CD8-positive, alpha-beta memory T cell (primary cell): ENCODE measurements around the gene CD200. TPM values are rescaled to one million over a fixed set of nuclear protein-coding genes. Genes with fewer than 3 reads are reported as not detected.
"Not testable (repeated sequence)": the region's sequence is repeated elsewhere in the genome, so short reads cannot be mapped to it uniquely, and the experiment has no call there.

ENCODE experiments used
- CTCF ChIA-PET: fragments of 350-600 bp; sonication (Branson Sonifier 250); formaldehyde crosslinking; loops from one replicate; lab custom pipeline; 2021; ENCODE audit warnings: antibody characterized with exemption; lab: Charles Lee
- POLR2A ChIA-PET: fragments of 350-600 bp; sonication (Branson Sonifier 250); formaldehyde crosslinking; loops from one replicate; lab custom pipeline; 2021; ENCODE audit warnings: antibody characterized with exemption; lab: Charles Lee
- DNase-seq, 5 donors: peaks; one replicate each; pipeline versions ENCODE4 v3.0.0 to v3.0.0-alpha.2; 2020 to 2022; ENCODE audit warnings: mixed read lengths in 1 of 5
- H3K27ac ChIP-seq: one replicate; pipeline ENCODE4 v1.7.0; 2013; ENCODE audit warnings: low read depth, mild to moderate bottlenecking, low read length, moderate library complexity
- H3K27me3 ChIP-seq: 2 replicates; pipeline ENCODE4 v1.7.0; 2013; ENCODE audit warnings: low read length, mild to moderate bottlenecking; ENCODE audit not compliant: insufficient read depth, poor library complexity, severe bottlenecking
- H3K36me3 ChIP-seq: 2 replicates; pipeline ENCODE4 v1.7.0; 2013; ENCODE audit warnings: mild to moderate bottlenecking, low read length, moderate library complexity; ENCODE audit not compliant: insufficient read depth
- H3K4me1 ChIP-seq: 2 replicates; pipeline ENCODE4 v1.7.0; 2013; ENCODE audit warnings: mild to moderate bottlenecking, low read length, moderate library complexity; ENCODE audit not compliant: insufficient read depth
- H3K4me3 ChIP-seq: 2 replicates; pipeline ENCODE4 v1.7.0; 2013; ENCODE audit warnings: mild to moderate bottlenecking, low read length
- H3K9me3 ChIP-seq: 2 replicates; pipeline ENCODE4 v1.7.0; 2013; ENCODE audit warnings: mild to moderate bottlenecking, low read length
- H3K27ac Mint-ChIP-seq, 8 donors: one replicate each; pipeline ENCODE4 v1.8.0; 2020 to 2021; ENCODE audit warnings: mixed read lengths in 8 of 8, mild to moderate bottlenecking in 6 of 8, inconsistent platforms in 3 of 8, moderate library complexity in 3 of 8
- H3K27me3 Mint-ChIP-seq, 2 donors: one replicate each; pipeline ENCODE4 v1.8.0; 2020 to 2021; ENCODE audit warnings: mixed read lengths in 2 of 2, mild to moderate bottlenecking in 1 of 2, moderate library complexity in 1 of 2
- H3K36me3 Mint-ChIP-seq, 3 donors: one replicate each; pipeline ENCODE4 v1.8.0; 2020 to 2021; ENCODE audit warnings: mixed read lengths in 3 of 3, inconsistent platforms in 1 of 3, mild to moderate bottlenecking in 1 of 3
- H3K4me1 Mint-ChIP-seq, 3 donors: one replicate each; pipeline ENCODE4 v1.8.0; 2020 to 2021; ENCODE audit warnings: mixed read lengths in 3 of 3, inconsistent platforms in 1 of 3, mild to moderate bottlenecking in 1 of 3
- H3K4me3 Mint-ChIP-seq, 7 donors: one replicate each; pipeline ENCODE4 v1.8.0; 2020 to 2021; ENCODE audit warnings: mixed read lengths in 7 of 7, mild to moderate bottlenecking in 6 of 7, moderate library complexity in 4 of 7, inconsistent platforms in 2 of 7
- H3K9me3 Mint-ChIP-seq, 5 donors: one replicate each; pipeline ENCODE4 v1.8.0; 2020 to 2022; ENCODE audit warnings: mixed read lengths in 5 of 5, mild to moderate bottlenecking in 3 of 5, moderate library complexity in 2 of 5, inconsistent platforms in 1 of 5
- polyA plus RNA-seq: library from polyadenylated mRNA; unstranded; fragments of 300-500 nt; fragmentation: Illumina TruSeq; gene quantifications from one replicate; pipeline ENCODE4 v1.2.3, GENCODE V29; 2021
- total RNA-seq, 2 experiments: library from RNA; stranded (reverse); gene quantifications; one replicate each; pipeline ENCODE4 v1.2.3, GENCODE V29; 2021

CD200 gene
- total and polyA plus RNA-seq, 3 experiments from 2014 or later = 1.7 to 18.3 (median 17.9) TPM

- Histone ChIP-seq H3K27me3 (no peaks in the 10 kb centered on the region), H3K36me3 (no peaks in the 10 kb centered on the region), H3K4me3 (no peak overlapping the region), H3K27ac (no peak overlapping the region), H3K4me1 (peaks cover 9% of the 10 kb centered on the region), H3K9me3 (no peaks in the 10 kb centered on the region)
- H3K27me3 Mint-ChIP-seq = peaks cover 0 to 1% of the 10 kb centered on the region in 2 donors
- no peak for DNase-seq
- H3K4me3 Mint-ChIP-seq = no peak overlapping the region
- ChIA-PET CTCF (no interaction called here), POLR2A (no interaction called here)
- peaks cover 0 to 21% (median 0%) of the 10 kb centered on the region in 3 donors for H3K36me3 Mint-ChIP-seq
- H3K27ac Mint-ChIP-seq = no peak overlapping the region
- peaks cover 0 to 9% (median 3%) of the 10 kb centered on the region in 5 donors for H3K9me3 Mint-ChIP-seq
- peaks cover 3 to 11% (median 6%) of the 10 kb centered on the region in 3 donors for H3K4me1 Mint-ChIP-seq
These were observed 62.4 kb downstream of the CD200 start for GRCh38 chr3:112395181-112395895.

- H3K4me3 Mint-ChIP-seq = no peak overlapping the region
- POLR2A ChIA-PET = no interaction called here
These were observed 62.9 kb downstream of the CD200 start for GRCh38 chr3:112395896-112396290.

GRCh38 chr3:112397556-112397955 is 64.6 kb downstream of the CD200 start:
- Histone ChIP-seq H3K4me3 (no peak overlapping the region), H3K36me3 (no peaks in the 10 kb centered on the region), H3K27me3 (no peaks in the 10 kb centered on the region), H3K27ac (no peak overlapping the region), H3K9me3 (no peaks in the 10 kb centered on the region), H3K4me1 (no peaks in the 10 kb centered on the region)
- CTCF ChIA-PET = no interaction called here
- POLR2A ChIA-PET = no interaction called here
- H3K4me3 Mint-ChIP-seq = no peak overlapping the region
- no peak overlapping the region for H3K27ac Mint-ChIP-seq
- no peak for DNase-seq
- H3K4me1 Mint-ChIP-seq = no peaks in the 10 kb centered on the region
- peaks cover 0 to 18% (median 0%) of the 10 kb centered on the region in 3 donors for H3K36me3 Mint-ChIP-seq
- H3K27me3 Mint-ChIP-seq = no peaks in the 10 kb centered on the region
- H3K9me3 Mint-ChIP-seq = peaks cover 0 to 6% (median 0%) of the 10 kb centered on the region in 5 donors

More at GRCh38 chr3:112395896-112396290, 62.9 kb downstream of the CD200 start:
- H3K27me3 ChIP-seq = no peaks in the 10 kb centered on the region
- CTCF ChIA-PET = no interaction called here
- no peak overlapping the region for H3K27ac ChIP-seq
- Mint-ChIP-seq H3K9me3 (peaks cover 0 to 9% (median 3%) of the 10 kb centered on the region in 5 donors), H3K36me3 (peaks cover 0 to 21% (median 0%) of the 10 kb centered on the region in 3 donors), H3K27me3 (peaks cover 0 to 1% of the 10 kb centered on the region in 2 donors), H3K4me1 (peaks cover 3 to 8% (median 4%) of the 10 kb centered on the region in 3 donors), H3K27ac (no peak overlapping the region)
- H3K36me3 ChIP-seq = no peaks in the 10 kb centered on the region
- no peaks in the 10 kb centered on the region for H3K9me3 ChIP-seq
- H3K4me3 ChIP-seq = no peak overlapping the region
- no peak for DNase-seq
- H3K4me1 ChIP-seq = peaks cover 6% of the 10 kb centered on the region

- Histone ChIP-seq H3K4me3 (no peak overlapping the region), H3K36me3 (no peaks in the 10 kb centered on the region), H3K27ac (no peak overlapping the region), H3K27me3 (no peaks in the 10 kb centered on the region), H3K4me1 (no peaks in the 10 kb centered on the region), H3K9me3 (no peaks in the 10 kb centered on the region)
- no peak for DNase-seq
- Mint-ChIP-seq H3K36me3 (peaks cover 0 to 10% (median 0%) of the 10 kb centered on the region in 3 donors), H3K9me3 (no peaks in the 10 kb centered on the region), H3K27me3 (no peaks in the 10 kb centered on the region), H3K4me1 (no peaks in the 10 kb centered on the region), H3K27ac (no peak overlapping the region), H3K4me3 (no peak overlapping the region)
- CTCF ChIA-PET = no interaction called here
- POLR2A ChIA-PET = no interaction called here
These were observed 66.1 kb downstream of the CD200 start for GRCh38 chr3:112399064-112399463.

- CTCF ChIA-PET, H3K27ac ChIP-seq, H3K4me3 ChIP-seq, H3K4me1 Mint-ChIP-seq, H3K4me3 Mint-ChIP-seq, DNase-seq, H3K36me3 ChIP-seq, POLR2A ChIA-PET, H3K27me3 Mint-ChIP-seq, H3K4me1 ChIP-seq, H3K9me3 ChIP-seq, H3K27me3 ChIP-seq, H3K36me3 Mint-ChIP-seq, H3K9me3 Mint-ChIP-seq: not testable (repeated sequence)
- peak overlapping the region in 1 of 8 donors; percentile 17 for H3K27ac Mint-ChIP-seq
These were observed 66.6 kb downstream of the CD200 start for GRCh38 chr3:112399554-112399953.

GRCh38 chr3:112400317-112400716 is 67.4 kb downstream of the CD200 start:
- H3K4me3 Mint-ChIP-seq, H3K9me3 ChIP-seq, H3K27me3 ChIP-seq, H3K27me3 Mint-ChIP-seq, H3K9me3 Mint-ChIP-seq, H3K36me3 Mint-ChIP-seq, H3K27ac Mint-ChIP-seq, POLR2A ChIA-PET, H3K27ac ChIP-seq, H3K4me1 Mint-ChIP-seq, H3K4me1 ChIP-seq, H3K36me3 ChIP-seq, CTCF ChIA-PET, H3K4me3 ChIP-seq, DNase-seq: not testable (repeated sequence)

GRCh38 chr3:112401617-112402016 is 68.7 kb downstream of the CD200 start:
- Mint-ChIP-seq H3K27ac (peak overlapping the region in 1 of 8 donors; percentile 2), H3K27me3 (no peaks in the 10 kb centered on the region), H3K9me3 (no peaks in the 10 kb centered on the region), H3K4me1 (no peaks in the 10 kb centered on the region), H3K36me3 (no peaks in the 10 kb centered on the region), H3K4me3 (no peak overlapping the region)
- Histone ChIP-seq H3K27me3 (no peaks in the 10 kb centered on the region), H3K9me3 (no peaks in the 10 kb centered on the region), H3K4me1 (no peaks in the 10 kb centered on the region), H3K36me3 (no peaks in the 10 kb centered on the region), H3K4me3 (no peak overlapping the region), H3K27ac (no peak overlapping the region)
- ChIA-PET CTCF (no interaction called here), POLR2A (no interaction called here)
- DNase-seq = no peak

- no peak for DNase-seq
- ChIA-PET CTCF (no interaction called here), POLR2A (no interaction called here)
- no peaks in the 10 kb centered on the region for H3K27me3 ChIP-seq
- no peaks in the 10 kb centered on the region for H3K9me3 Mint-ChIP-seq
- H3K4me3 Mint-ChIP-seq = no peak overlapping the region
- H3K4me1 ChIP-seq = no peaks in the 10 kb centered on the region
- no peaks in the 10 kb centered on the region for H3K27me3 Mint-ChIP-seq
- H3K9me3 ChIP-seq = no peaks in the 10 kb centered on the region
- H3K4me3 ChIP-seq = no peak overlapping the region
- no peak overlapping the region for H3K27ac Mint-ChIP-seq
- no peak overlapping the region for H3K27ac ChIP-seq
- H3K36me3 ChIP-seq = no peaks in the 10 kb centered on the region
- H3K36me3 Mint-ChIP-seq = no peaks in the 10 kb centered on the region
- H3K4me1 Mint-ChIP-seq = peaks cover 0 to 8% (median 2%) of the 10 kb centered on the region in 3 donors
These were observed 70.1 kb downstream of the CD200 start for GRCh38 chr3:112403103-112403502.
